GM12874 (cell line): ENCODE measurements around the gene ADGRE1.

Experiments used
- CTCF ChIP-seq: IDR thresholded peaks from 2 replicates; pipeline ENCODE4 v1.5.1; 2011; ENCODE audit warnings: low read depth, mild to moderate bottlenecking, control low read depth, low read length, moderate library complexity; ENCODE audit not compliant: insufficient read depth

The ADGRE1 gene

DNA sequence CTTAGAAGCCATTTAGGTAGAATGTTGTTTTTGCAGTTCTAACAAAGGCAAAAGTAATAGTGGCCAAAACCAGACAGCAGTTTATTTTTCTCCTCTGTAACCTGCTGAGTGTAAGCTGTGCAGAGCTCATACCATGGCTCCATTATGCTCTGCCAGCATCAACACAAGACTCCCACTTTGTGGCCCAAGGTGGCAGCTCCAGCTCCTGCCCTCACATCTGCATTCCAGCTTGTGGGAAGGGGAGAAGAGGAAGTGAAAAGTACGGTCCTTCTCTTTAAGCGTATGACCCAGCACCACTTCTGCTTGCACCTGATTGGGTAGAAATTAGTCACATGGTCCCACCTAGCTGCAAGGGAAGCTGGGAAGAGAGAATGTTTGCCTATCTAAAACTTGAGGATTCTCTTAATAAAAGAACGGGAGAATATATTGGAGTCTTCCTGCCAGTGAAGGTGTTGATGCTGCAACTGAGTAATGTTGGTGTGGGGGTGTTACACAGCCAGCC lies 19.2 kb downstream of the ADGRE1 start:
- no peak for TF ChIP-seq CTCF

GRCh38 chr19:6911523-6911922 lies 24.1 kb downstream of the ADGRE1 start:
- TF ChIP-seq CTCF, result no peak

- no peak for TF ChIP-seq CTCF
Measured at GRCh38 chr19:6914321-6914720, 26.9 kb downstream of the ADGRE1 start.

GRCh38 chr19:6916952-6917351 lies 29.6 kb downstream of the ADGRE1 start:
- TF ChIP-seq CTCF, result no peak

DNA sequence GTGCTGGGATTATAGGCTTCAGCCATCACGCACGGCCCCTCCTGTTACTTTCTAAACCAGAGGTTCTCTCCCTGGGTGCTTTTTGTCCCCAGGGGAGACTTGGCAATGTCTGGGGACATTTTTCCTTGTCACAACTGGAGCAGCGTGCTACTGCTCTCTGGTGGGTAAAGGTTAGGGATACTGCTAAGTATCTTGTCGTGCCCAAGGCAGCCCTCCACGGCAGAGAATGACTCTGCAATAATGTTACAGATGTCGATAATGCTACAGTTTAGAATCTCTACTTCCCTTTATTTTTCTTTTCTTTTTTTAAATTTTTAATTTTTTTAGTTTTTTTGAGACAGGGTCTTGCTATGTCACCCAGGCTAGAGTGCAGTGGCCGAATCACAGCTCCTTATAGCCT lies 38.0 kb downstream of the ADGRE1 start:
- no peak for TF ChIP-seq CTCF

DNA sequence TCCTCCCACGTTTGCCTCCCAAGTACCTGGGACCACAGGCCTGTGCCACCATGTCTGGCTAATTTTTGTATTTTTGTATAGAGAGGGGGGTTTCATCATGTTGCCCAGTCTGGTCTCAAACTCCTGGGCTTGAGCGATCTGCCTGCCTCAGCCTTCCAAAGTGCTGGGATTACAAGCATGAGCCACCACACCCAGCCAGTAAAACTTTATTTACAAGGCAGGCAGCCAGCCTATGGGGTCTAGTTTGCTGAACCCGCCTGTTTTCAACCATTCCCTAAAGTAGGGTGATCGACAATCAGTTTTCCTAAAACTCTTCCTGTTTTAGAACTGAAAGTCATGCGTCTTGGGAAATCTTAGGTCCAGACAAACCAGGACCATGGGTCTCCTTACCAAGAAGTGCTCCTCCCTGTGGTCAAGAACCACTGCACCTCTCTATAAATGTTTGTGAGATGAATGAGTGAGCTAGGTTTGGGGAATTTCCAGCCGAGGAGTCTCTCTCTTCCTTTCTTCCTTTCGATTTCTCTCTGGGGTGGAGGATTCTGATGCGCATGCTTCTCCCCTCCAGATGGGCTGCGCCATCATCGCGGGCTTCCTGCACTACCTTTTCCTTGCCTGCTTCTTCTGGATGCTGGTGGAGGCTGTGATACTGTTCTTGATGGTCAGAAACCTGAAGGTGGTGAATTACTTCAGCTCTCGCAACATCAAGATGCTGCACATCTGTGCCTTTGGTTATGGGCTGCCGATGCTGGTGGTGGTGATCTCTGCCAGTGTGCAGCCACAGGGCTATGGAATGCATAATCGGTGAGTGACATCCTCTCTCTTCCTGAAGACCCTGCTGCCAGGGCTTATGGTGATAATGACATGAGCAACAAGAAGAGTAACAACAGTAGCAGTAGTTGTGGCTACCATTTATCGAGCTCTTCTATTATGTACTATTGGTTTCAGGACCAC lies 38.7 kb downstream of the ADGRE1 start:
- peak; percentile 38; the same call in 1 of the 2 replicates for TF ChIP-seq CTCF

- TF ChIP-seq CTCF, result no peak
Measured at GRCh38 chr19:6930190-6930589, 42.8 kb downstream of the ADGRE1 start.
